Effector CD4-positive, alpha-beta T cell (primary cell): ENCODE results near the gene OR6C75. TPM values are rescaled to one million over a fixed set of nuclear protein-coding genes. Genes with fewer than 3 reads are reported as not detected.
"Not testable (repeated sequence)": the region's sequence is repeated elsewhere in the genome, so short reads cannot be mapped to it uniquely, and the experiment has no call there.

Source experiments
- DNase-seq: peaks from one replicate; pipeline ENCODE4 v3.0.0-alpha.2; 2020
- total RNA-seq: gene quantifications from one replicate; lab custom pipeline; 2026; lab: John Stamatoyannopoulos, UW

The OR6C75 gene
- not detected for total RNA-seq

- DNase-seq, result no peak
Observed at GRCh38 chr12:55362675-55363074, at the start of gene OR6C75. TSS of gene OR6C75 (plus strand) at chr12:55362975. CDS start at chr12:55365111, 2,136 bp downstream.

GRCh38 chr12:55314043-55314442 lies 48.7 kb upstream of the OR6C75 start, which contains the start of gene OR6C1:
TSS of gene OR6C1 (plus strand) at chr12:55314343. CDS start at chr12:55320600, 6,257 bp downstream.
- no peak for DNase-seq

DNA sequence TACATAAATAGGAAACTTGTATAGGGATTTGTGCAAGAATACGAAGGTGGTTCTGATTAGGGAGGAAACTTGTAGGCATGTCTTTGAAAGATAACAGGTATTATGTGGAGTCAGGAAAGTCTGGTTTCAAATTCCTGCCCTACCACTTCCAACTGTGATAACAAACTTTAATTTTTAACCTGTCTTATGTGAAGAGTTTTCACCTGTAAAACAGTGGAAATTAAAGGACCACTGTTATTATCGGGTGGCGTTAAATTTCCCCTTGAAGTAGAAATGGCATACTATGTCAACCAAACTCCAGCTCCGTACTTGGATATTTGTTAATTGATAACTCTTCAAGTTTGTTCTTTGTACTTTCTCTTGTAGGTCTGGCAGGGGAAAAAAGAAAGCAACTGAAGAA lies 42.6 kb upstream of the OR6C75 start:
- no peak for DNase-seq

GRCh38 chr12:55325801-55326200 lies 37.0 kb upstream of the OR6C75 start:
- not testable (repeated sequence) for DNase-seq

DNA sequence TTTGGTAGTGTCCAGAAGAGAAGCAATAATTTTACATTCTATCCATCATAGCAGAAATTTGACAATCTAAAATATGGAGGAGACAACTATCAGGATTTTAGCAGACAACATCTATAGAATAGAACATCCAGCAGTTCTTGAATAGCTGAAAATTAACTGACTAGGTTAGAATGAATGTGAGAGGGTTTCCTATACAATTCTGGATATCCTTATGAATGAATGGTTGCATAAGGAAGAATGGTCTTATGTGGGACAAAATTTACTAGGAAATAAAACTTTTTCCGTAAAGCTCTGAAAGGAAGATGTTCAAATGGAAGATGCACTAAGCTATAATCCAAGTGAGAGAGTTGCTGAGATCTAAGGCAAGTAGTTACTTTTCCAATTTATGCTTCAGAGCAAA lies 32.3 kb upstream of the OR6C75 start, which contains the start of gene OR6C3:
OR6C3 (plus strand) TSS at position 301 of the 400 bp plus-strand sequence. CDS start 955 bp downstream, outside the sequence.
- no peak for DNase-seq

DNA sequence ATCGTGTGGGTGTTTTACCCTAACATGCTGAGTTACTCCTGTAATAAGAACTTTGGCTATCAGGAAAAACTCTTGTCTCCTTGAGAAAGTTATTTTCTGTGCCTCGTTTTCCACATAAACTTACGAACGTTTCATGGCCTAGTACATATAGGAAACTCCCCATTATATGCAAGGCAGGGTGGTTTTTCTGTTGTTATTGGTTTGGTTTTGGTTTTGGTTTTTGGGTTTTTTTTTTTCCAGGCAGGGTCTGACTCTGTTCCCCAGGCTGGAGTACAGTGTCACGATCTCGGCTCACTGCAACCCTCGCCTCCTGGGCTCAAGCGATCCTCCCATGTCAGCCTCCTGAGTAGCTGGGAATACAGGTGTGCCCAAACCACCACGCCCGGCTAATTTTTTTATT lies 26.8 kb upstream of the OR6C75 start:
- no peak for DNase-seq

GRCh38 chr12:55355338-55355737 lies 7.4 kb upstream of the OR6C75 start:
- not testable (repeated sequence) for DNase-seq

- DNase-seq, result no peak
Observed at GRCh38 chr12:55365086-55365485, 2.3 kb downstream of the OR6C75 start.

- no peak for DNase-seq
Observed at GRCh38 chr12:55372521-55372920, 9.7 kb downstream of the OR6C75 start.

- no peak for DNase-seq
Observed at GRCh38 chr12:55385891-55386290, 23.1 kb downstream of the OR6C75 start.

DNA sequence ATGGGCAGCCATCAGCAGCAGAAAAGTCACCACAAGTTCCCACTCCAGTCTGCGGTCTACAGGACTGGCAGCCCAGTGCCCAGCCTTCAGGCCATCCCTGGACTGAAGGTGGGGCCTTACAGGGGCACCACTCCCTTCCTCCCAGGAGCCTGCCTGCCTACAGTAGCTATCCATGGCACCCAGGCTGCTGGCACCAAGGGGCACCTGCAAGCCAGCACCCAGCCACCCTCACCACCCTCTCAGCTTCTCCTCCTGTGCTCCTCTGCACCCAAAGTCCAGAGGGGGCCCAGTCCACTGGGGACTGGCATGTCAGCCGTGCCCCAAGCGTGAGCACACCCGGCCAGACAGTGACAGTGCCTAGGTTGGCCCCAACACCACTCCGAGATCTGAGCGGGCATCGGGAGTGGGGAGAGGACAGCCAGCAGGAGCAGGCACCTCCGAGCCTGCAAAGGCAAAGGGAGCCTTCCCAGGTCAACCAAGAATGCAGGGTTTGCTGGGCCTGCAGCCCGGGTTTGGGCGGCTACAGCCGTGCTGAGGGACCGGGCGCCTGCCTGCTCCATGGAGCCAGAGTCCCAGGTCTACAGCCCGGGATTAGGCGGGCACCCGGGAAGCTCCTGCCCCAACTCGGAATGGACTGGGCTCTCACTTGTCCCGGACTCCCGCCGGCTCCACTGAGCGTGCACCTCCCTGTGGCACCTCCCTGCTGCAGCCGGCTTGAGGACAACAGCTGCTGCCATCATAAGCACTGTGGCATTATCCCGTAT lies 29.4 kb downstream of the OR6C75 start:
- no peak for DNase-seq

GRCh38 chr12:55396326-55396725 lies 33.6 kb downstream of the OR6C75 start:
- DNase-seq, result no peak

GRCh38 chr12:55400229-55400628 lies 37.5 kb downstream of the OR6C75 start, which contains the start of gene OR6C65:
TSS of gene OR6C65 (plus strand) at chr12:55400529. CDS start at chr12:55400529, 0 bp downstream.
- DNase-seq, result no peak

DNA sequence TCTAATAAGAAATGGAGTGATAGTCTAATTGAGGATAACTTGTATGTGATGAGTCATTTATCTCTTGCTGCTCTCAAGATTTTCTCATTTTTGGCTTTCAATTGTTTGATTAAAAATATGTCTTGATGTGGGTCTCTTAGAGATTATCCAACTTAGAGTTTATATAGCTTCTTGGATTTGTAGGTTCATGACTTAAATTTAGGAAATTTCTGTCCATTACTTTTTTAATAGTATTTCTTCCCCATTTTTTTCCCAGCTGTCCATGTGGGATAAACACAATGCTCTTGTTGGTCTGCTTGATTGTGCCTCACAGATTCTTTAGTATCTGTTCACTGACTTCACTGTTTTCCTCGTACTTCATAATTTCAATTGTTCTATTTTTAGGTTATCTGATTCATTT lies 45.1 kb downstream of the OR6C75 start:
- no peak for DNase-seq

DNA sequence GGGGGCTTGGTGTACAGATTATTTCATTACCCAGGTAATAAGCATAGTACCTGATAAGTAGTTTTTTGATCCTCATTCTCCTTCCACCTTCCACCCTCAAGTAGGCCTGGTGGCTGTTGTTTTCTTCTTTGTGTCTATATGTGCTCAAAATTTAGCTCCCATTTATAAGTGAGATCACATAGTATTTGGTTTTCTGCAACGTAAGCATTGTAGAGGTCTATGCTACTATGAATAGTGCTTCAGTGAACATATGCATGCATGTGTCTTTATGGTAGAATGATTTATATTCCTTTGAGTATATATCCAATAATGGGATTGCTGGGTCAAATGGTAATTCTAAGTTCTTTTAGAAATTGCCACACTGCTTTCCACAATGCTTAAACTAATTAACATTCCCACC lies 46.4 kb downstream of the OR6C75 start:
- not testable (repeated sequence) for DNase-seq

DNA sequence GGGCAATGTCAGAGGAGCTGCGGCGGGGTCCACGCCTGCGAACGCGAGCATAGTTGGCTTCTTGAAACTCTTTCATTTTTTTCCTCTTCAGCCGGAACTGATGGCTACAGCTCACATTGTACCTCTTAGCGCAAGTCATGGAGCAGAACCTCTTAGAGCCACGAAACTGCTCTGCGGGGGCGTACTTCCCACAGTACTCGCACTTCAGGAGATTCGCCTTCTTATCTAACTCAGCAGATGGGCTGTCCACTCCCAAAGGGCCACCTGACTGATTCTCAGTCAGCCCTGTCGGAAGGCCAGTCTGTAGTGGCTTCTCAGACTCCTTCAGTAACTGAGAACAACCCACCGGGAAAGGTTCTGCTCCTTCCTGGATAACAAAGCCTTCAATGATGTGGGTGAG lies 49.4 kb downstream of the OR6C75 start:
- DNase-seq, result not testable (repeated sequence)

DNA sequence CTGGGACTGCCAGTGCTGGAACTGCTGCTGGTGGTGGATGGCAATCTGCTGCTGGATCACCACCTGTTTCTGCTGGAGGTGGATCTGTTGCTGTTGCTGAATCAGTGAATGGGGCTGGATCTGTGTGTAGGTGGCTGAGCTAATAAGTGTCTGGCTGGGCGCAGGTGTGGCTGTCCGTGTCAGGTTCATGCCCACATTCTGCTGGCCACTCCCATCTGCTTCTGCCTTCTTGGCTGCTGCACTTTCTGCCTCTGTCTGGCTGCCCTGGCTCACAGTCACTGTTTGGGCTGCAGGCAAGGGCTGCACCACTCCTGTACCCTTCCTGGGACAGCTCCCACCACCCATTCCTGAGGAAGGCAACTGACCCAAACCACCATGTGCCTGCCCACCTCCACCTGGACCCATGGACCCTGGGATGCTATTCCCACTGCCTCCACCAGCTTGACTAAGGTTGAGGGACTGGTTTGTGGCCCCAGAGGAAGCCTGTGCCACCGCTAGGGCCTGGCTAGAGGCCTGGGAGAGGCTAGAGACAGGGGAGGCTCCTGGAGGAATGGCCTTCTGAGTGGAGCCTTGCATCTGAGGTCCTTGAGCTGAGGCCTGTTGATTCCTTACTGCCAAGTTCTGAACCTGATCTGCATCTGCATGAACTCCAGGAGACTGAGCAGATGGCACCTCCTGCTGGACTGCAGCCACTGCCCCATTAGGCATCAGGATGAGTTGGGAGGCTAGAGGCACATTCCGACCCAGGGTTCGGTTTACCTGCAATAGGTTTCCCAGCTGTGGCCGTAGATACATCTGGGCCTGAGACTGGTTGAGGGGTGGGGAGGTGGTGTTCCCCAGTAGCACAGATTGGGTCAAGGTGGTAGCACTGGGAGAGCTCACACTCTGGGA lies 51.0 kb downstream of the OR6C75 start:
- DNase-seq, result not testable (repeated sequence)

DNA sequence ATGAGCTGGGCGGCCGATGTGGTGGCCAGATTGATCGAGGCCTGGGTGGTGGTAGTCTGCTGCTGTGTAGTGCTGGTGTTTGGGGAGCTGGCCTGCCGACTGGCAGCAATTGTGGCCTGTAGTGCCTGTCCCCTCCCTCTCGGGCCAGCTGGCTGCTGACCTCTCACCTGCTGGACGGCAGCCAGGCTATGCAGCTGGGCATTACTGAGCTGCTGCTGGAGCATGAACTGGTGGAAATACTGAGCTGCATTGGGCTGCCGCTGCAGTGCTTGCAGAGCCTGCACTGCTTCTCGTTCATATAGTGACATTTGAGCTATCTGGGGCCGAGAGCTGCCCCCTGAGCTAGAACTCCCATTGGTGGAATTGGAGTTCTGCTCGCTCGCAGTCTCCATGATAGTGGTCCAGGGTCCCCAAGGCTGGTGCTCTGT lies 51.6 kb downstream of the OR6C75 start:
- not testable (repeated sequence) for DNase-seq

GRCh38 chr12:55414889-55415288 lies 52.1 kb downstream of the OR6C75 start:
- DNase-seq, result not testable (repeated sequence)

DNA sequence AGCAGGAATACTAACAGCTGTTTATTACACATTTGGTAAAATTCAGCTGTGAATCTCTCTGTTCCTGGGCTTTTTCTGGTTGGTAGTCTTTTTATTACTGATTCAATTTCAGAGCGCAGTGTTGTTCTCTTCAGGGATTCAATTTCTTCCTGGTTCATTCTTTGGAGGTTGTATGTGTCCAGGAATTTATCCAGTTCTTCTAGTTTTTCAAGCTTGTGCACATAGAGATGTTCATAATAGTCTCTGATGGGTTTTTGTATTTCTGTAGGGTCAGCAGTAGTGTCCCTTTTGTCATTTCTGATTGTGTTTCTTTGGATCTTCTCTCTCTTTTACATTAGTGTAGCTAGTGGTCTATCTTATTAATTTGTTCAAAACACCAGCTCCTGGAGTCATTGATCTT lies 54.2 kb downstream of the OR6C75 start:
- DNase-seq, result no peak
